COLO829 (cell line): ENCODE measurements around the gene PDGFD.
"Not testable (repeated sequence)": the region's sequence is repeated elsewhere in the genome, so short reads cannot be mapped to it uniquely, and the experiment has no call there.

Experiments
- DNase-seq: peaks from one replicate; pipeline ENCODE4 v3.0.0; 2012; ENCODE audit warnings: low spot score

PDGFD gene

GRCh38 chr11:104053743-104054478 is 110.0 kb downstream of the PDGFD start:
- DNase-seq, result no peak

GRCh38 chr11:104051778-104052177 is 112.2 kb downstream of the PDGFD start:
- no peak for DNase-seq

- no peak for DNase-seq
These were observed 114.8 kb downstream of the PDGFD start for GRCh38 chr11:104049116-104049515.

GRCh38 chr11:104046858-104047257 is 117.1 kb downstream of the PDGFD start:
- not testable (repeated sequence) for DNase-seq

GRCh38 chr11:104046331-104046730 is 117.6 kb downstream of the PDGFD start:
- no peak for DNase-seq

GRCh38 chr11:104043678-104044239 is 120.2 kb downstream of the PDGFD start:
- DNase-seq, result no peak

- no peak for DNase-seq
These were observed 120.8 kb downstream of the PDGFD start for GRCh38 chr11:104043142-104043541.

GRCh38 chr11:104041792-104042191 is 122.2 kb downstream of the PDGFD start:
- DNase-seq, result no peak

- no peak for DNase-seq
These were observed 127.0 kb downstream of the PDGFD start for GRCh38 chr11:104036995-104037394.

GRCh38 chr11:104036588-104036987 is 127.4 kb downstream of the PDGFD start, which contains the start of gene DDI1:
TSS of gene DDI1 (plus strand) at chr11:104036640. CDS start at chr11:104036823, 183 bp downstream.
- no peak for DNase-seq

- no peak for DNase-seq
These were observed 130.4 kb downstream of the PDGFD start for GRCh38 chr11:104033561-104033960.

- DNase-seq, result peak; percentile 48
These were observed 130.8 kb downstream of the PDGFD start for GRCh38 chr11:104033134-104033533.

- DNase-seq, result peak; percentile 63
These were observed 135.3 kb downstream of the PDGFD start for GRCh38 chr11:104028476-104029263.

GRCh38 chr11:104024572-104024971 is 139.4 kb downstream of the PDGFD start:
- DNase-seq, result no peak

- DNase-seq, result no peak
These were observed 148.1 kb downstream of the PDGFD start for GRCh38 chr11:104015649-104016415.

GRCh38 chr11:104011044-104011443 is 152.9 kb downstream of the PDGFD start:
- DNase-seq, result peak; percentile 23

- no peak for DNase-seq
These were observed 154.2 kb downstream of the PDGFD start for GRCh38 chr11:104009744-104010143.

GRCh38 chr11:104005234-104005855 is 158.6 kb downstream of the PDGFD start:
- no peak for DNase-seq

GRCh38 chr11:104003491-104003890 is 160.5 kb downstream of the PDGFD start:
- no peak for DNase-seq

- no peak for DNase-seq
These were observed 162.3 kb downstream of the PDGFD start for GRCh38 chr11:104001561-104002056.

- no peak for DNase-seq
These were observed 163.1 kb downstream of the PDGFD start for GRCh38 chr11:104000798-104001197.
